Sigmoid colon (tissue), 7 donors: ENCODE data around the gene SDCCAG8. TPM values are rescaled to one million over a fixed set of nuclear protein-coding genes. Genes with fewer than 3 reads are reported as not detected.

Experiments
- DNase-seq: peaks from one replicate; pipeline ENCODE4 v3.0.0-alpha.2; 2019
- H3K27ac ChIP-seq, 4 donors: fragments of 200-600 bp; sonication (generic); one replicate each; pipeline ENCODE4 v1.5.1; 2016 to 2019; ENCODE audit warnings: mild to moderate bottlenecking in 1 of 4
- H3K27me3 ChIP-seq, 3 donors: fragments of 200-600 bp; sonication (generic); one replicate each; pipeline ENCODE4 v1.5.1; 2019; ENCODE audit warnings: mild to moderate bottlenecking in 1 of 3
- H3K36me3 ChIP-seq, 4 donors: fragments of 200-600 bp; sonication (generic); one replicate each; pipeline ENCODE4 v1.5.1; 2016 to 2019
- H3K4me1 ChIP-seq, 4 donors: fragments of 200-600 bp; sonication (generic); one replicate each; pipeline ENCODE4 v1.5.1; 2017 to 2019
- H3K4me3 ChIP-seq, 4 donors: fragments of 200-600 bp; sonication (generic); one replicate each; pipeline ENCODE4 v1.5.1; 2017 to 2019; ENCODE audit warnings: mild to moderate bottlenecking in 2 of 4, moderate library complexity in 1 of 4
- H3K9me3 ChIP-seq, 4 donors: fragments of 200-600 bp in 3 of 4; sonication (generic) in 3 of 4; one replicate each; pipeline versions ENCODE4 v1.5.1 to v1.6.1; 2013 to 2019
- CTCF ChIP-seq, 4 experiments: fragments of 450-650 bp in 3 of 4; fragments of 200-600 bp in 1 of 4; IDR thresholded peaks; one replicate each; pipeline ENCODE4 v1.5.1; 2016 to 2019; ENCODE audit warnings: antibody characterized with exemption in 4 of 4, mild to moderate bottlenecking in 3 of 4, moderate library complexity in 2 of 4
- EP300 ChIP-seq, 4 donors: sonication (generic); formaldehyde crosslinking; IDR thresholded peaks; one replicate each; pipeline ENCODE4 v1.6.1; 2017; ENCODE audit warnings: antibody characterized with exemption in 4 of 4
- POLR2A ChIP-seq, 2 donors: fragments of 450-650 bp; IDR thresholded peaks; one replicate each; pipeline ENCODE4 v1.6.1; 2016; ENCODE audit warnings: antibody characterized with exemption in 2 of 2, mild to moderate bottlenecking in 2 of 2, moderate library complexity in 2 of 2
- POLR2AphosphoS5 ChIP-seq, 4 donors: sonication (generic); formaldehyde crosslinking; IDR thresholded peaks; one replicate each; pipeline ENCODE4 v1.6.1; 2017; ENCODE audit warnings: antibody characterized with exemption in 4 of 4
- WGBS, 2 donors: extraction: QIAGEN DNeasy Blood & Tissue Kit; methylation state at CpG; one replicate each; pipeline ENCODE4 v1.1.7; 2013; 5-methylcytosine and 5-hydroxymethylcytosine counted together
- intact Hi-C: fragments of 100-400 bp; cut with DNase I; formaldehyde crosslinking; loops from one replicate; pipeline ENCODE4 v1.15.1; 2023
- polyA plus RNA-seq, 3 donors: library from polyadenylated mRNA; stranded (reverse); fragments of 200-250 nt; gene quantifications; one replicate each; pipeline ENCODE4 v1.2.3, GENCODE V29; 2013
- total RNA-seq, 4 donors: library from RNA; depleted of rRNA; stranded (reverse); fragments of >200 nt; gene quantifications; one replicate each; pipeline ENCODE4 v1.1.0, GENCODE V29; 2016
- donor health status: healthy with polysubstance abuse.
- donor health status: Bipolar disorder and iron deficiency.
- donor health status: healthy.

Gene SDCCAG8
- total and polyA plus RNA-seq, 7 donors, result 15.6 to 49.7 (median 30.3) TPM

DNA sequence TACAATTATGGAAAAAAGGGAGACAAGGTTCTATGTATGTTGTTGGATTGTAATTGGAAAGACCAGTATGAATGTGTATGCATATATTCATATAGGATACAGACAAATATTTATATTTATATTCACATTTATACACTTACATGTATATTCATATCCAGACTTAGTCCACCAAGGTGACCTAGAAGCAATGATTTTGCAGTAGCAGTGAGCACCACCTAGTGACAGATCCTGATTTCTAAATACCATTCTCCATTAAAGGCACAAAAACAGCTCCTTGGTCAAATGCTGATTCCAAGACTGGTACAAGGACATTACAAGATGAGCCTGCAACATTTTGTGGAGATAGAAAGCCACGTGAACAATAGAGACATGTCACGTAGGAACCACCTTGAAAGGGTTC lies 153.4 kb downstream of the SDCCAG8 start:
- peaks cover 0 to 6% (median 0%) of the 10 kb centered on the region in 4 donors for H3K36me3 ChIP-seq
- intact Hi-C loops, result no loop called here
- no peaks in the 10 kb centered on the region for H3K9me3 ChIP-seq
- 95 to 96% methylated on average over 2 of the region's 2 CpGs for WGBS, 2 donors
- no peaks in the 10 kb centered on the region for H3K27me3 ChIP-seq
- H3K4me1 ChIP-seq, result no peaks in the 10 kb centered on the region
- no peak overlapping the region for H3K27ac ChIP-seq
- TF ChIP-seq EP300 (IDR thresholded peaks at IDR 0.05) (no peak), POLR2AphosphoS5 (IDR thresholded peaks at IDR 0.05) (no peak), POLR2A (IDR thresholded peaks at IDR 0.05) (no peak), CTCF (IDR thresholded peaks at IDR 0.05) (no peak)
- no peak overlapping the region for H3K4me3 ChIP-seq
- DNase-seq, result no peak

GRCh38 chr1:243411472-243411871 lies 155.6 kb downstream of the SDCCAG8 start:
- no peaks in the 10 kb centered on the region for H3K9me3 ChIP-seq
- intact Hi-C loops, result no loop called here
- H3K4me1 ChIP-seq, result no peaks in the 10 kb centered on the region
- H3K4me3 ChIP-seq, result no peak overlapping the region
- H3K36me3 ChIP-seq, result peaks cover 0 to 18% (median 0%) of the 10 kb centered on the region in 4 donors
- DNase-seq, result no peak
- 21 to 72% methylated on average over 5 of the region's 5 CpGs for WGBS, 2 donors
- no peaks in the 10 kb centered on the region for H3K27me3 ChIP-seq
- TF ChIP-seq EP300 (IDR thresholded peaks at IDR 0.05), result no peak
- TF ChIP-seq CTCF (IDR thresholded peaks at IDR 0.05), result no peak
- TF ChIP-seq POLR2AphosphoS5 (IDR thresholded peaks at IDR 0.05), result no peak
- no peak for TF ChIP-seq POLR2A (IDR thresholded peaks at IDR 0.05)
- no peak overlapping the region for H3K27ac ChIP-seq

GRCh38 chr1:243413431-243414151 lies 157.8 kb downstream of the SDCCAG8 start:
- no peak for TF ChIP-seq POLR2AphosphoS5 (IDR thresholded peaks at IDR 0.05)
- intact Hi-C loops, result no loop called here
- WGBS, 2 donors, result 67 to 78% methylated on average over 8 of the region's 8 CpGs

DNA sequence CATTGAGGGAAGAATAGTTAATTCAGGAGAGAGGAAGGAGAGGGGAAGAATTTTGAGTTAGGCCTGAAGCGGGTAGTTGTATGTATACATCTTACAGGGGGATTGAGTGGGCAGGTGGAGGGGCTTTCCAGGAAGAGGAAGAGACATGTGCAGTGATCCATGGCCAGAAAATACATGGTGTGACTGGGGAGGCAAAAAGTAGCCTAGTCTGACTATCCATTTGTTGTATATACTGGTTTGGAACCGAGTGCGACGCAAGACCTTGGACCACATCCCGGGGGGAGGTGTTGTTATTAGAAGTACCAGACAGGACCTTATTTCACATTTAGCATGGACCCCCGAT lies 158.3 kb downstream of the SDCCAG8 start:
- TF ChIP-seq POLR2A (IDR thresholded peaks at IDR 0.05), result no peak
- no peak for TF ChIP-seq EP300 (IDR thresholded peaks at IDR 0.05)
- TF ChIP-seq CTCF (IDR thresholded peaks at IDR 0.05), result no peak
- no peak for TF ChIP-seq POLR2AphosphoS5 (IDR thresholded peaks at IDR 0.05)
- intact Hi-C loops, result no loop called here
- Histone ChIP-seq H3K9me3 (no peaks in the 10 kb centered on the region), H3K27ac (no peak overlapping the region), H3K4me1 (no peaks in the 10 kb centered on the region), H3K36me3 (peaks cover 0 to 19% (median 0%) of the 10 kb centered on the region in 4 donors), H3K4me3 (no peak overlapping the region), H3K27me3 (no peaks in the 10 kb centered on the region)
- WGBS, 2 donors, result 96 to 98% methylated on average over 6 of the region's 6 CpGs
- DNase-seq, result no peak

More at GRCh38 chr1:243413431-243414151, 157.8 kb downstream of the SDCCAG8 start:
- Histone ChIP-seq H3K27me3 (no peaks in the 10 kb centered on the region), H3K4me3 (no peak overlapping the region), H3K36me3 (peaks cover 0 to 19% (median 0%) of the 10 kb centered on the region in 4 donors), H3K27ac (no peak overlapping the region), H3K9me3 (no peaks in the 10 kb centered on the region), H3K4me1 (no peaks in the 10 kb centered on the region)
- DNase-seq, result no peak

DNA sequence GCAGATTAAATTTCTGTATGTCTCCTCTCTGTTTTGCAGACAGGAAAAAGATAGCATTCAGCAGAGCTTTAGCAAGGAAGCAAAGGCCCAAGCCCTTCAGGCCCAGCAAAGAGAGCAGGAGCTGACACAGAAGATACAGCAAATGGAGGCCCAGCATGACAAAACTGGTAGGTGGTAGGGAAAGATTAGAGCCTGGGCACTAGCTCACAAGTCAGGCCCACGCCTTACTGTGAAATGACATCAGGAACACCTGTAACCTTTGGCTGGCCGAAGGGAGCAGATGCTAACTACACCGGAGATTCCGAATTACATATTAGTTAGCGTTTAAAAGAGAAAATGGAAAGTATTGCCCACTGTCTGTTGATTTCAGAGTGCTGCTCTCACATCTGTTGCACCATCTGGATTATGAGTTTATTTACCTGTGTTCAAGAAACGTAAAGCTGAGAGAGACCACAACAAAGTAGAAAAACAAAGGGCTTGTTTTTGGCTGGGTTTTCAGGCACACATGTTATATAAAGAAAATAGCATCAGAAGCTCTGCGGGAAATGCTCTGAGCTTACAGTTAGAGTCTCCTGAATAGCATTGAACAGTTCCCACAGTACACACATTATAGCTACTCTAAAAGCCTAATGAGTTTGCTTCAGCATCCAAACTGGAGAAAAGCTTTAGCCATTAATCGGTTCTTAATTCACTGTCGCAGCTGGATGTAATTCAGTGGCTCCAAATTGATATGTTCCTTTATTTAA lies 160.0 kb downstream of the SDCCAG8 start:
- intact Hi-C loops, result no loop called here
- Histone ChIP-seq H3K36me3 (peaks cover 0 to 19% (median 0%) of the 10 kb centered on the region in 4 donors), H3K4me1 (peaks cover 0 to 8% (median 0%) of the 10 kb centered on the region in 4 donors), H3K4me3 (no peak overlapping the region), H3K27me3 (no peaks in the 10 kb centered on the region), H3K27ac (no peak overlapping the region), H3K9me3 (no peaks in the 10 kb centered on the region)
- DNase-seq, result no peak
- 81 to 88% methylated on average over 9 of the region's 9 CpGs for WGBS, 2 donors
- no peak for TF ChIP-seq POLR2A (IDR thresholded peaks at IDR 0.05)
- TF ChIP-seq EP300 (IDR thresholded peaks at IDR 0.05), result no peak
- no peak for TF ChIP-seq POLR2AphosphoS5 (IDR thresholded peaks at IDR 0.05)
- no peak for TF ChIP-seq CTCF (IDR thresholded peaks at IDR 0.05)
